Measurements from ENCODE around the gene TLCD4.

DNA sequence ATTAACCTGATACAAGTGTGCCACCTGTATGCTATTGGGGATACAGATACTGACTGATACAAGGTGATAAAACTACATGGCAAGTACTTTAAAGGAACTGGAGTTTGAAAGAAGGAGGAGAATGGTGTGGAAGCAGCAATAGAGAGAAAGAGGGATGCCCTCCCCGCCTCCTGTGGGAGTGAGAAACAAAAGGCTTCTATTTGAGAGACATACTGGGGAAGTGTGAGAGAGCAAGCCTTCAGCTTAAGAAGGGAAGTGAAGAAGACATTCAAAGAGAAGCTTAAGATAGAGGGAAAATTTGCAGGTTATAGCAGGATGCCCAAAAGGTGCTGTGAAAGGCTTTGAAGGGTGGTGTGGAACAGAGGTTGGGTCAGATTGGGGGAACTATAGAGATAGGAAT is 36.7 kb upstream of the TLCD4 start:
- no peak for TF ChIP-seq POLR2A (IDR thresholded peaks at IDR 0.05)
- TF ChIP-seq, protein P1, sequence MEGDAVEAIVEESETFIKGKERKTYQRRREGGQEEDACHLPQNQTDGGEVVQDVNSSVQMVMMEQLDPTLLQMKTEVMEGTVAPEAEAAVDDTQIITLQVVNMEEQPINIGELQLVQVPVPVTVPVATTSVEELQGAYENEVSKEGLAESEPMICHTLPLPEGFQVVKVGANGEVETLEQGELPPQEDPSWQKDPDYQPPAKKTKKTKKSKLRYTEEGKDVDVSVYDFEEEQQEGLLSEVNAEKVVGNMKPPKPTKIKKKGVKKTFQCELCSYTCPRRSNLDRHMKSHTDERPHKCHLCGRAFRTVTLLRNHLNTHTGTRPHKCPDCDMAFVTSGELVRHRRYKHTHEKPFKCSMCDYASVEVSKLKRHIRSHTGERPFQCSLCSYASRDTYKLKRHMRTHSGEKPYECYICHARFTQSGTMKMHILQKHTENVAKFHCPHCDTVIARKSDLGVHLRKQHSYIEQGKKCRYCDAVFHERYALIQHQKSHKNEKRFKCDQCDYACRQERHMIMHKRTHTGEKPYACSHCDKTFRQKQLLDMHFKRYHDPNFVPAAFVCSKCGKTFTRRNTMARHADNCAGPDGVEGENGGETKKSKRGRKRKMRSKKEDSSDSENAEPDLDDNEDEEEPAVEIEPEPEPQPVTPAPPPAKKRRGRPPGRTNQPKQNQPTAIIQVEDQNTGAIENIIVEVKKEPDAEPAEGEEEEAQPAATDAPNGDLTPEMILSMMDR (IDR thresholded peaks at IDR 0.05), result no peak

Measured in heart left ventricle (tissue), 13 donors.